Measurements from ENCODE around the gene YTHDF2.
"Not testable (repeated sequence)": the region's sequence is repeated elsewhere in the genome, so short reads cannot be mapped to it uniquely, and the experiment has no call there.

DNA sequence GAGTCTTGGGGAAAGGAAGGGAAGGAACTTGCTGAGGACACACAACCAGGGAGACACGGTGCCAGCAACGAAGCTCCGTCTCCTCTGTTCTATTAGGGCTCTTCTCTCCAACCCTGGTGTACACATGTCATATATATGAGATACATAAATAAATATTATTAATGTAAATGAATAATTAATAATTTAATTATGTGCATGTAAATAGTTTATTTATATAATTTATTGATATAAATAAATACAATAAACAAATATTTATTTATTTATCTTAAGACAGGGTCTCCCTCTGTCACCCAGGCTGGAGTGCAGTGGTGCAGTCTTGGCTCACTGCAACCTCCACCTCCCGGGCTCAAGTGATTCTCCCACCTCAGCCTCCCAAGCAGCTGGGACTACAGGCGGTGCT, 57.8 kb downstream of the YTHDF2 start:
- TF ChIP-seq, protein P1, sequence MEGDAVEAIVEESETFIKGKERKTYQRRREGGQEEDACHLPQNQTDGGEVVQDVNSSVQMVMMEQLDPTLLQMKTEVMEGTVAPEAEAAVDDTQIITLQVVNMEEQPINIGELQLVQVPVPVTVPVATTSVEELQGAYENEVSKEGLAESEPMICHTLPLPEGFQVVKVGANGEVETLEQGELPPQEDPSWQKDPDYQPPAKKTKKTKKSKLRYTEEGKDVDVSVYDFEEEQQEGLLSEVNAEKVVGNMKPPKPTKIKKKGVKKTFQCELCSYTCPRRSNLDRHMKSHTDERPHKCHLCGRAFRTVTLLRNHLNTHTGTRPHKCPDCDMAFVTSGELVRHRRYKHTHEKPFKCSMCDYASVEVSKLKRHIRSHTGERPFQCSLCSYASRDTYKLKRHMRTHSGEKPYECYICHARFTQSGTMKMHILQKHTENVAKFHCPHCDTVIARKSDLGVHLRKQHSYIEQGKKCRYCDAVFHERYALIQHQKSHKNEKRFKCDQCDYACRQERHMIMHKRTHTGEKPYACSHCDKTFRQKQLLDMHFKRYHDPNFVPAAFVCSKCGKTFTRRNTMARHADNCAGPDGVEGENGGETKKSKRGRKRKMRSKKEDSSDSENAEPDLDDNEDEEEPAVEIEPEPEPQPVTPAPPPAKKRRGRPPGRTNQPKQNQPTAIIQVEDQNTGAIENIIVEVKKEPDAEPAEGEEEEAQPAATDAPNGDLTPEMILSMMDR (IDR thresholded peaks at IDR 0.05): not testable (repeated sequence)
- not testable (repeated sequence) for TF ChIP-seq FOSL2 (IDR thresholded peaks at IDR 0.05; ENCODE audit: borderline replicate concordance, low read depth); NFIC (IDR thresholded peaks at IDR 0.05; ENCODE audit: borderline replicate concordance); POLR2AphosphoS5 (IDR thresholded peaks at IDR 0.05; ENCODE audit: low read depth, low read length); GABPA (IDR thresholded peaks at IDR 0.05; ENCODE audit: low read depth); SMC3 (IDR thresholded peaks at IDR 0.05; ENCODE audit: low read depth, low read length); YY1 (IDR thresholded peaks at IDR 0.05; ENCODE audit: low read depth); SIN3A (IDR thresholded peaks at IDR 0.05; ENCODE audit: borderline replicate concordance, low read depth, low read length); ELF1 (IDR thresholded peaks at IDR 0.05); EZH2phosphoT487 (IDR thresholded peaks at IDR 0.05; ENCODE audit: borderline replicate concordance, low read depth)
- TF ChIP-seq, protein P2, sequence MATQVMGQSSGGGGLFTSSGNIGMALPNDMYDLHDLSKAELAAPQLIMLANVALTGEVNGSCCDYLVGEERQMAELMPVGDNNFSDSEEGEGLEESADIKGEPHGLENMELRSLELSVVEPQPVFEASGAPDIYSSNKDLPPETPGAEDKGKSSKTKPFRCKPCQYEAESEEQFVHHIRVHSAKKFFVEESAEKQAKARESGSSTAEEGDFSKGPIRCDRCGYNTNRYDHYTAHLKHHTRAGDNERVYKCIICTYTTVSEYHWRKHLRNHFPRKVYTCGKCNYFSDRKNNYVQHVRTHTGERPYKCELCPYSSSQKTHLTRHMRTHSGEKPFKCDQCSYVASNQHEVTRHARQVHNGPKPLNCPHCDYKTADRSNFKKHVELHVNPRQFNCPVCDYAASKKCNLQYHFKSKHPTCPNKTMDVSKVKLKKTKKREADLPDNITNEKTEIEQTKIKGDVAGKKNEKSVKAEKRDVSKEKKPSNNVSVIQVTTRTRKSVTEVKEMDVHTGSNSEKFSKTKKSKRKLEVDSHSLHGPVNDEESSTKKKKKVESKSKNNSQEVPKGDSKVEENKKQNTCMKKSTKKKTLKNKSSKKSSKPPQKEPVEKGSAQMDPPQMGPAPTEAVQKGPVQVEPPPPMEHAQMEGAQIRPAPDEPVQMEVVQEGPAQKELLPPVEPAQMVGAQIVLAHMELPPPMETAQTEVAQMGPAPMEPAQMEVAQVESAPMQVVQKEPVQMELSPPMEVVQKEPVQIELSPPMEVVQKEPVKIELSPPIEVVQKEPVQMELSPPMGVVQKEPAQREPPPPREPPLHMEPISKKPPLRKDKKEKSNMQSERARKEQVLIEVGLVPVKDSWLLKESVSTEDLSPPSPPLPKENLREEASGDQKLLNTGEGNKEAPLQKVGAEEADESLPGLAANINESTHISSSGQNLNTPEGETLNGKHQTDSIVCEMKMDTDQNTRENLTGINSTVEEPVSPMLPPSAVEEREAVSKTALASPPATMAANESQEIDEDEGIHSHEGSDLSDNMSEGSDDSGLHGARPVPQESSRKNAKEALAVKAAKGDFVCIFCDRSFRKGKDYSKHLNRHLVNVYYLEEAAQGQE (IDR thresholded peaks at IDR 0.05; ENCODE audit: low read depth, low read length): not testable (repeated sequence)
- TF ChIP-seq, protein P3, sequence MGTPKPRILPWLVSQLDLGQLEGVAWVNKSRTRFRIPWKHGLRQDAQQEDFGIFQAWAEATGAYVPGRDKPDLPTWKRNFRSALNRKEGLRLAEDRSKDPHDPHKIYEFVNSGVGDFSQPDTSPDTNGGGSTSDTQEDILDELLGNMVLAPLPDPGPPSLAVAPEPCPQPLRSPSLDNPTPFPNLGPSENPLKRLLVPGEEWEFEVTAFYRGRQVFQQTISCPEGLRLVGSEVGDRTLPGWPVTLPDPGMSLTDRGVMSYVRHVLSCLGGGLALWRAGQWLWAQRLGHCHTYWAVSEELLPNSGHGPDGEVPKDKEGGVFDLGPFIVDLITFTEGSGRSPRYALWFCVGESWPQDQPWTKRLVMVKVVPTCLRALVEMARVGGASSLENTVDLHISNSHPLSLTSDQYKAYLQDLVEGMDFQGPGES (IDR thresholded peaks at IDR 0.05; ENCODE audit: low read depth, low read length): not testable (repeated sequence)

Data from SK-N-SH (cell line).